ENCODE data around the gene TATDN2. TPM values are rescaled to one million over a fixed set of nuclear protein-coding genes. Genes with fewer than 3 reads are reported as not detected.

The TATDN2 gene
- total RNA-seq, 2 donors from 2014 or later: 29.5 to 38.7 TPM

DNA sequence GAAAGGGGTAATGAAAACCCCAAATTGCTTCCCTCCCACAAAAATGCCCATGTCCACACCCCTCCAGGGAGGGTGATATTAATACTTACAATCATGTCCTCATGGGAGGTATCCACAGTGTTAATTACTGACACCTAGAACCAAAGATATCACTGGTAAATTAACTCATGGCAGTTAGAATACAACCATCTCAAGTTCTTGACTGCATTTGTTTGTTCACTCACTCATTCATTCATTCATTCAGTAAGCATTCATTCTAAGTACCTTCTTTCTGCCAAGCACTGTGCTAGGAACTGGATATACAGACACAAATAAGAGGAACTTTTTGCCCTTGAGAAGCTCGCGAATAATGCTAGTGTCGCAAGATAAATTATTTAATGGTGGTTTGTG lies 69.7 kb downstream of the TATDN2 start:
- H3K9me3 ChIP-seq: no peaks in the 10 kb centered on the region
- peaks cover 10 to 25% of the 10 kb centered on the region in 2 donors for H3K4me1 ChIP-seq (ENCODE audit: control insufficient read depth in 1 of 2, low read depth in 2 of 2)
- H3K27me3 ChIP-seq (replicated peaks; ENCODE audit: insufficient read depth): no peaks in the 10 kb centered on the region
- H3K36me3 ChIP-seq: peaks cover 39% of the 10 kb centered on the region
- H3K27ac ChIP-seq: no peak overlapping the region
- ATAC-seq (ENCODE audit: insufficient number of reproducible peaks, low FRiP score, low read depth) (no peak), DNase-seq (ENCODE audit: low spot score) (no peak)
- no peak overlapping the region for H3K4me3 ChIP-seq
- no peak for TF ChIP-seq CTCF (IDR thresholded peaks at IDR 0.05)

- TF ChIP-seq CTCF (IDR thresholded peaks at IDR 0.05): no peak
- Histone ChIP-seq H3K27ac (no peak overlapping the region), H3K27me3 (replicated peaks; ENCODE audit: insufficient read depth) (no peaks in the 10 kb centered on the region), H3K4me1 (ENCODE audit: control insufficient read depth in 1 of 2, low read depth in 2 of 2) (peaks cover 10 to 25% of the 10 kb centered on the region in 2 donors), H3K9me3 (no peaks in the 10 kb centered on the region), H3K36me3 (peaks cover 28% of the 10 kb centered on the region), H3K4me3 (peak overlapping the region; percentile 81)
- ATAC-seq (ENCODE audit: insufficient number of reproducible peaks, low FRiP score, low read depth): no peak
- DNase-seq (ENCODE audit: low spot score): no peak
These were observed 71.0 kb downstream of the TATDN2 start for GRCh38 chr3:10319251-10319650.

DNA sequence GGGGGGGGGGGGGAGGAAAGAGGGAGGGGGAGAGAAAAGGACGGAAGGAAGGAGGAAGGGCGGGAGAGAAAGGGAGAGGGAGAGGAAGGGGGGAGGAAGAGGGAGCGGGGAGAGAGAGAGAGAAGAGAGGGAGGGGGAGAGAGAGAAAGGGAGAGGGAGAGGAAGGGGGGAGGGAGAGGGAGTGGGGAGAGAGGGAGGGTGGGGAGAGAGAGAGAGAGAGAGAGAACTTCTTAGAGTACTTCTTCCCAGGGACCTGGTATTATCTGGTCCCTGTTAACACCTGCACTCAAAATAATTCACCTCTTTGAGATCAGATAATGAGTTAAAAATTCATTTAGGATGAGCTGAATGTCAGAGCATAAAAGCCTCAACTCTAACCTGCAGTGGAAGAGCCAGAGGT lies 71.5 kb downstream of the TATDN2 start:
- TF ChIP-seq CTCF (IDR thresholded peaks at IDR 0.05): no peak
- Histone ChIP-seq H3K27ac (no peak overlapping the region), H3K4me3 (peak overlapping the region; percentile 81), H3K9me3 (no peaks in the 10 kb centered on the region), H3K36me3 (peaks cover 22% of the 10 kb centered on the region), H3K27me3 (replicated peaks; ENCODE audit: insufficient read depth) (no peaks in the 10 kb centered on the region), H3K4me1 (ENCODE audit: control insufficient read depth in 1 of 2, low read depth in 2 of 2) (peaks cover 10 to 25% of the 10 kb centered on the region in 2 donors)
- ATAC-seq (ENCODE audit: insufficient number of reproducible peaks, low FRiP score, low read depth) (no peak), DNase-seq (ENCODE audit: low spot score) (no peak)

- H3K4me1 ChIP-seq (ENCODE audit: control insufficient read depth in 1 of 2, low read depth in 2 of 2): peaks cover 10 to 25% of the 10 kb centered on the region in 2 donors
- ATAC-seq (ENCODE audit: insufficient number of reproducible peaks, low FRiP score, low read depth) (no peak), DNase-seq (ENCODE audit: low spot score) (no peak)
- H3K9me3 ChIP-seq: no peaks in the 10 kb centered on the region
- H3K36me3 ChIP-seq: peaks cover 18% of the 10 kb centered on the region
- H3K27me3 ChIP-seq (replicated peaks; ENCODE audit: insufficient read depth): no peaks in the 10 kb centered on the region
- peak overlapping the region; percentile 69 to 81 for H3K27ac ChIP-seq
- H3K4me3 ChIP-seq: peak overlapping the region; percentile 81
- no peak for TF ChIP-seq CTCF (IDR thresholded peaks at IDR 0.05)
These were observed 72.0 kb downstream of the TATDN2 start for GRCh38 chr3:10320320-10320677.

DNA sequence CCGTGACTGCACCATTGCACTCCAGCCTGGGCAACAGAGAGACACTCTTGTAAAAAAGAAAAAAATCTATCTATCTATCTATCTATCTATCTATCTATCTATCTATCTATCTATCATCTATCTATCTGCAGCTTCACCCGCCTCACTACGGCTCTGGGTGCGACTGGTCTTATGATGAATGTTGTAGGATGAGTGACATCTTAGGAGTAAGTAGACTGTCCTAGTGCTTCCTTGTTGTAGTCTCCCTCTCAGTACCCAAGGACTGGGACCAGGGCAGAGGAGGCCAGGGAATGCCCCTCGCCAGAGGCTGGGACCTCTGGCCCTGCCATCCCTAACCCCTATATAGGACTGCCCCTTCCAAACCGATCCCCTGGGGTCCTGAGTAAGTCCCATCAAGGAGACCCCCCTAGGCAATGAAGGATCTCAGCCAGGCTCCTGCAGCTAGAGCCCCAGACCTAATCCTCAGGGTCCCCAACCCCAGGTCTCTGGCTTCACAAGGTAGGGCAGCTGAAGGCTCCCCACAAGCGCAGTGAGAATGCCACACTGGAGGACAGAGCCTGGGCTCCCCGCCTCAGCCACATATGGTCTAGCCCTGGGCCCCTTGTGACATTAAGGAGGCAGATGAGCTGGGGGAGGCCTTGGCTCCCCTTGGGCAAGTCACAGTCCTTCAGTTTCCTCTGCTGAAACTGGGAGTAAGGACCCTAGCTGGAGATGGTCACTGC lies 73.5 kb downstream of the TATDN2 start:
- Histone ChIP-seq H3K4me1 (ENCODE audit: control insufficient read depth in 1 of 2, low read depth in 2 of 2) (peaks cover 10 to 25% of the 10 kb centered on the region in 2 donors), H3K27ac (peak overlapping the region in 1 of 2 donors; percentile 69), H3K36me3 (peaks cover 7% of the 10 kb centered on the region), H3K9me3 (no peaks in the 10 kb centered on the region), H3K4me3 (peak overlapping the region; percentile 81), H3K27me3 (replicated peaks; ENCODE audit: insufficient read depth) (no peaks in the 10 kb centered on the region)
- DNase-seq (ENCODE audit: low spot score) (no peak), ATAC-seq (ENCODE audit: insufficient number of reproducible peaks, low FRiP score, low read depth) (no peak)
- TF ChIP-seq CTCF (IDR thresholded peaks at IDR 0.05): no peak

Data from thoracic aorta (tissue), 2 donors.